ENCODE measurements around the gene U2AF2.
"Not testable (repeated sequence)": the region's sequence is repeated elsewhere in the genome, so short reads cannot be mapped to it uniquely, and the experiment has no call there.

Gene U2AF2

DNA sequence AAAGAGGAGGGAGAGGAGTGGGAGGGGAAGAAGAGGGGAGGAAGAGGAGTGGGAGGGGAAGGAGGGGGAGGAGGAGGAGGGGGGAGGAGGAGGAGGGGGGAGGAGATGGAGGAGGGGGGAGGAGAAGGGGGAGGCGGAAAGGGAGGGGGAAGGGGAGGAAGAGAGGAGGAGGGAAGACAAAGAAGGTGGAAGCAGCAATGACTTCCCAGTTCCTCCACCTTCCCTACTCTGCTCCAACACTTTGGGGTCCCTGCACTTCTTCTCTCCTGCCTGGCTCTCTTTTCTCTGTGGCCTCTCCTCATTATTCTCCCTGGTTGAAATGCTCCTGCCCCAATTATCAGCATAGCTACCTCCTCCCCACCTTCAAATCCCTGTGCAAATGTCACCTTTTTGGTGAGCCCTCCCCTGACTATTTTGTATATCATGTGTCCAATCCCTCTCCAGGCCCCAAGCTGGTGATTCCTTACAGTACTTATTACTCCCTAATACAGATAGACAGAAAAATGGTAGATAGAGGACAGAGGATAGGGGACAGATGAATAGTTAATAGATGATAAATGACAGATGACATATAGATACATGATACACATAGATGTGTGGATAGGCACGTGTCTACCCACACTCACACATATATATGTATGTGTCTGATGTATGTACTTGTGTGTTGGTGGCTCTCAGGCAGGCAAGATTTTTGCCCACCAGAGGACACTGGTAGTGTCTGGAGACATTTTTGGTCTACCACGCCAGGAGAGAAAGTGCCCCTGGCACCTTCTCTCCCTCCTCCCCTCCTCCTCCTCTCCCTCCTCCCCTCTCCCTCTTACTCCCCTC lies 58.2 kb downstream of the U2AF2 start:
- no peak for DNase-seq (ENCODE audit: low spot score)

- DNase-seq (ENCODE audit: low spot score), result no peak
Measured at GRCh38 chr19:55716531-55716930, 61.7 kb downstream of the U2AF2 start.

DNA sequence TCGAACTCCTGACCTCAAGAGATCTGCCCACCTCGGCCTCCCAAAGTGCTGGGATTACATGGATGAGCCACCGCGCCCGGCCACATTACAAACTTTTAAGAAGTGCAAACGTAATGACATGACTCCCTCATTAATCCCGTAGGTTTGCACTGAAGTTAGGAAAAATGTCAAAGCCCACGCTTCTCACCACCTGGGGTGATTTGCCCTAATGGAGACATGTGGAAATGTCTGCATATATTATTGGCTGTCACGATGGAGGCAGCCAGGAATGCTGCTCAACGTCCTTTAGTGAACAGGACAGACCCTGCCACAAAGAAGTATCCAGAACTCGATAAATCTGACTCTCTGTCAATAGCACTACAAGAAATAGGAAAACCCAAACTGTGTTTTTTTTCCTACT lies 62.4 kb downstream of the U2AF2 start:
- no peak for DNase-seq (ENCODE audit: low spot score)

- DNase-seq (ENCODE audit: low spot score), result not testable (repeated sequence)
Measured at GRCh38 chr19:55717879-55718711, 63.3 kb downstream of the U2AF2 start.

DNA sequence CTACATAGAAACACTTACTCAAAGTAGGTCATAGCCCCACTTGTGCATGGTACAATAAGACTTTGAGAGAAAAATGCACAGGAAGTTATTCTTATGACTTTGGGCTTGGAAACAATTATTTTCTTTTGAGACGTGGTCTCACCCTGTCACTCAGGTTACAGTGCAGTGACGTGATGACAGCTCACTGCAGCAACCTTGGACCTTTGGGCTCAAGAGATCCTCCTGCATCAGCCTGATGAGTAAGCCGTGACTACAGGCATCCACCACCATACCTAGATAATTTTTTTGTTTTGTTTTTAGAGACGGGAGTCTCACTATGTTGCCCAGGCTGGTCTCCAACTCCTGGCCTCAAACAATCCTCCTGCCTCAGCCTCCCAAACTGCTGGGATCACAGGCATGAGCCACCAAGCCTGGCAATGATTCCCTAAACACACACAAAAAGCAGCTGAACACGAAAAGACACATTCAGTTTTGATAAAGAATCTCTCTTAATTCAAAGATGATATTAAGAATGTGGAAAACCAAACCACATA lies 65.4 kb downstream of the U2AF2 start:
- no peak for DNase-seq (ENCODE audit: low spot score)

- no peak for DNase-seq (ENCODE audit: low spot score)
Measured at GRCh38 chr19:55720801-55721200, 66.0 kb downstream of the U2AF2 start.

- no peak for DNase-seq (ENCODE audit: low spot score)
Measured at GRCh38 chr19:55723491-55723890, 68.7 kb downstream of the U2AF2 start.

All from hepatic stellate cell (primary cell).